Heart right ventricle (tissue), 16 donors: ENCODE measurements around the gene NOP9. TPM values are rescaled to one million over a fixed set of nuclear protein-coding genes. Genes with fewer than 3 reads are reported as not detected.

Source experiments
- ATAC-seq, 8 donors: fragments of 200-7000 bp; cut with Tn5 transposase; one replicate each; pipeline ENCODE4 v1.9.1; 2020; ENCODE audit warnings: mild to moderate bottlenecking in 8 of 8, moderate library complexity in 8 of 8, moderate number of reproducible peaks in 1 of 8
- DNase-seq, 2 donors: peaks; one replicate each; pipeline ENCODE4 v3.0.0-alpha.2; 2020
- H3K27ac ChIP-seq, 10 donors: fragments of 200-600 bp; sonication (generic) in 2 of 10; one replicate each; pipeline versions ENCODE4 v1.5.0 to v1.8.0; 2020 to 2022; ENCODE audit warnings: mild to moderate bottlenecking in 3 of 10
- H3K27me3 ChIP-seq, 7 donors: fragments of 200-600 bp; one replicate each; pipeline ENCODE4 v1.8.0; 2021 to 2022; ENCODE audit warnings: mild to moderate bottlenecking in 2 of 7
- H3K36me3 ChIP-seq, 9 donors: fragments of 200-600 bp; sonication (generic) in 1 of 9; one replicate each; pipeline versions ENCODE4 v1.5.0 to v1.8.0; 2020 to 2022; ENCODE audit warnings: mild to moderate bottlenecking in 2 of 9
- H3K4me1 ChIP-seq, 9 donors: fragments of 200-600 bp; sonication (generic) in 1 of 9; one replicate each; pipeline versions ENCODE4 v1.5.0 to v1.8.0; 2020 to 2022; ENCODE audit warnings: mild to moderate bottlenecking in 4 of 9
- H3K4me3 ChIP-seq, 10 donors: fragments of 200-600 bp; sonication (generic) in 2 of 10; one replicate each; pipeline versions ENCODE4 v1.5.0 to v1.8.0; 2020 to 2022; ENCODE audit warnings: mild to moderate bottlenecking in 7 of 10, moderate library complexity in 2 of 10
- H3K9me3 ChIP-seq, 11 donors: fragments of 200-600 bp in 10 of 11; sonication (generic) in 2 of 11; one replicate each; pipeline versions ENCODE4 v1.5.0 to v1.8.0; 2013 to 2022; ENCODE audit warnings: mild to moderate bottlenecking in 2 of 11, control low read depth in 1 of 11, moderate library complexity in 1 of 11
- WGBS, 2 donors: extraction: QIAGEN DNeasy Blood & Tissue Kit; methylation state at CpG; one replicate each; pipeline ENCODE4 v1.1.7; 2013; ENCODE audit warnings: inconsistent platforms in 1 of 2; 5-methylcytosine and 5-hydroxymethylcytosine counted together
- intact Hi-C, 10 donors: fragments of 100-400 bp; cut with DNase I; formaldehyde crosslinking; loops; one replicate each; pipeline versions ENCODE4 v1.11.1 to v1.14.2; 2022
- polyA plus RNA-seq, 2 donors: library from polyadenylated mRNA; stranded (reverse); fragments of 200-250 nt; gene quantifications; one replicate each; pipeline ENCODE4 v1.2.3, GENCODE V29; 2013
- total RNA-seq, 10 donors: library from RNA; stranded (reverse); fragmentation: NEBNext Ultra II Directional in 3 of 10; extraction: Animal tissue kit (Norgen Biotek cat#: 25700) in 3 of 10; gene quantifications; one replicate each; pipeline versions ENCODE4 v1.2.1 to v1.2.4, GENCODE V29; 2021 to 2023
- TF ChIP-seq, protein P1 (sequence below), 9 donors: fragments of 200-600 bp; sonication (generic) in 2 of 9; IDR thresholded peaks; one replicate each; pipeline versions ENCODE4 v1.5.0 to v1.8.0; 2021 to 2022; ENCODE audit warnings: antibody characterized with exemption in 9 of 9, mild to moderate bottlenecking in 5 of 9, moderate library complexity in 1 of 9
- donor health status: Arrhythmogenic right ventricular cardiomyopathy.
- donor health status: ischemic (EF 13 %, LVEDD 7.1; RV severe dilation, severe dysfunction).
- donor health status: healthy with polysubstance abuse.
- donor health status: DM: no; HTN: yes; CAD: no.
- donor health status: DM: no; HTN: no; CAD: no.
- donor health status: ischemic (EF 25% LVEDD 6.9; RV normal size, moderate dysfunction).
- donor health status: ischemic (EF 25% LVEDD 5.7; RV mildly dilated, moderate dysfunction).
- donor health status: healthy.
- donor health status: DM: yes; HTN: yes; CAD: no.
- donor health status: Ischemic cardiomyopathy.
- donor health status: ischemic (EF 35%, LVEDD 5.7; RV mildly dilated, moderate dysfunction).
- donor health status: nonischemic (EF 11% LVEDD 7.7; RV severe dilation, severe dysfunction).
- donor health status: DM: yes; HTN: yes; CAD: no.
- donor health status: PGD.
- donor health status: ischemic (EF 29% LVEDD 5.4; RV normal size, mild dysfunction).
- donor health status: nonischemic (EF 23%, LVEDD 6.1; RV moderate dilation, normal function).

The NOP9 gene
- total and polyA plus RNA-seq, 12 donors: 10.7 to 31.9 (median 26.4) TPM

DNA sequence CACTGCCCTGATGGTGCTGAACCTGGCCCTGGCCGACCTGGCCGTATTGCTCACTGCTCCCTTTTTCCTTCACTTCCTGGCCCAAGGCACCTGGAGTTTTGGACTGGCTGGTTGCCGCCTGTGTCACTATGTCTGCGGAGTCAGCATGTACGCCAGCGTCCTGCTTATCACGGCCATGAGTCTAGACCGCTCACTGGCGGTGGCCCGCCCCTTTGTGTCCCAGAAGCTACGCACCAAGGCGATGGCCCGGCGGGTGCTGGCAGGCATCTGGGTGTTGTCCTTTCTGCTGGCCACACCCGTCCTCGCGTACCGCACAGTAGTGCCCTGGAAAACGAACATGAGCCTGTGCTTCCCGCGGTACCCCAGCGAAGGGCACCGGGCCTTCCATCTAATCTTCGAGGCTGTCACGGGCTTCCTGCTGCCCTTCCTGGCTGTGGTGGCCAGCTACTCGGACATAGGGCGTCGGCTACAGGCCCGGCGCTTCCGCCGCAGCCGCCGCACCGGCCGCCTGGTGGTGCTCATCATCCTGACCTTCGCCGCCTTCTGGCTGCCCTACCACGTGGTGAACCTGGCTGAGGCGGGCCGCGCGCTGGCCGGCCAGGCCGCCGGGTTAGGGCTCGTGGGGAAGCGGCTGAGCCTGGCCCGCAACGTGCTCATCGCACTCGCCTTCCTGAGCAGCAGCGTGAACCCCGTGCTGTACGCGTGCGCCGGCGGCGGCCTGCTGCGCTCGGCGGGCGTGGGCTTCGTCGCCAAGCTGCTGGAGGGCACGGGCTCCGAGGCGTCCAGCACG is 16.4 kb downstream of the NOP9 start:
- TF ChIP-seq, protein P1, sequence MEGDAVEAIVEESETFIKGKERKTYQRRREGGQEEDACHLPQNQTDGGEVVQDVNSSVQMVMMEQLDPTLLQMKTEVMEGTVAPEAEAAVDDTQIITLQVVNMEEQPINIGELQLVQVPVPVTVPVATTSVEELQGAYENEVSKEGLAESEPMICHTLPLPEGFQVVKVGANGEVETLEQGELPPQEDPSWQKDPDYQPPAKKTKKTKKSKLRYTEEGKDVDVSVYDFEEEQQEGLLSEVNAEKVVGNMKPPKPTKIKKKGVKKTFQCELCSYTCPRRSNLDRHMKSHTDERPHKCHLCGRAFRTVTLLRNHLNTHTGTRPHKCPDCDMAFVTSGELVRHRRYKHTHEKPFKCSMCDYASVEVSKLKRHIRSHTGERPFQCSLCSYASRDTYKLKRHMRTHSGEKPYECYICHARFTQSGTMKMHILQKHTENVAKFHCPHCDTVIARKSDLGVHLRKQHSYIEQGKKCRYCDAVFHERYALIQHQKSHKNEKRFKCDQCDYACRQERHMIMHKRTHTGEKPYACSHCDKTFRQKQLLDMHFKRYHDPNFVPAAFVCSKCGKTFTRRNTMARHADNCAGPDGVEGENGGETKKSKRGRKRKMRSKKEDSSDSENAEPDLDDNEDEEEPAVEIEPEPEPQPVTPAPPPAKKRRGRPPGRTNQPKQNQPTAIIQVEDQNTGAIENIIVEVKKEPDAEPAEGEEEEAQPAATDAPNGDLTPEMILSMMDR (IDR thresholded peaks at IDR 0.05): peak in 7 of 9 donors; percentile 27 to 63 (median 42)

DNA sequence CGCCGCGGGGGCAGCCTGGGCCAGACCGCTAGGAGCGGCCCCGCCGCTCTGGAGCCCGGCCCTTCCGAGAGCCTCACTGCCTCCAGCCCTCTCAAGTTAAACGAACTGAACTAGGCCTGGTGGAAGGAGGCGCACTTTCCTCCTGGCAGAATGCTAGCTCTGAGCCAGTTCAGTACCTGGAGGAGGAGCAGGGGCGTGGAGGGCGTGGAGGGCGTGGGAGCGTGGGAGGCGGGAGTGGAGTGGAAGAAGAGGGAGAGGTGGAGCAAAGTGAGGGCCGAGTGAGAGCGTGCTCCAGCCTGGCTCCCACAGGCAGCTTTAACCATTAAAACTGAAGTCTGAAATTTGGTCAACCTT is 16.9 kb downstream of the NOP9 start:
- peak overlapping the region in 8 of 10 donors; percentile 50 to 88 (median 74) for H3K27ac ChIP-seq
- peaks cover 0 to 38% (median 4%) of the 10 kb centered on the region in 7 donors for H3K27me3 ChIP-seq
- H3K4me1 ChIP-seq: peaks cover 11 to 76% (median 55%) of the 10 kb centered on the region in 9 donors

More for the DNA sequence above, 16.4 kb downstream of the NOP9 start:
- ATAC-seq: peak; percentile 53 to 76 (median 66)
- H3K4me3 ChIP-seq: peak overlapping the region in 5 of 10 donors; percentile 6 to 36 (median 20)
- intact Hi-C loops: loop anchor here in 1 of 10 donors (5.0 kb wide), 1 partner anchor 121 kb away; no protein-coding TSS in a partner anchor
- H3K27me3 ChIP-seq: peaks cover 0 to 38% (median 4%) of the 10 kb centered on the region in 7 donors
- peak overlapping the region in 9 of 10 donors; percentile 50 to 88 (median 72) for H3K27ac ChIP-seq
- peaks cover 0 to 34% (median 0%) of the 10 kb centered on the region in 9 donors for H3K36me3 ChIP-seq
- WGBS, 2 donors: 32 to 33% methylated on average over 64 to 70 of the region's 70 CpGs
- no peaks in the 10 kb centered on the region for H3K9me3 ChIP-seq
- DNase-seq: peak; percentile 56 to 67
- H3K4me1 ChIP-seq: peaks cover 11 to 82% (median 61%) of the 10 kb centered on the region in 9 donors

DNA sequence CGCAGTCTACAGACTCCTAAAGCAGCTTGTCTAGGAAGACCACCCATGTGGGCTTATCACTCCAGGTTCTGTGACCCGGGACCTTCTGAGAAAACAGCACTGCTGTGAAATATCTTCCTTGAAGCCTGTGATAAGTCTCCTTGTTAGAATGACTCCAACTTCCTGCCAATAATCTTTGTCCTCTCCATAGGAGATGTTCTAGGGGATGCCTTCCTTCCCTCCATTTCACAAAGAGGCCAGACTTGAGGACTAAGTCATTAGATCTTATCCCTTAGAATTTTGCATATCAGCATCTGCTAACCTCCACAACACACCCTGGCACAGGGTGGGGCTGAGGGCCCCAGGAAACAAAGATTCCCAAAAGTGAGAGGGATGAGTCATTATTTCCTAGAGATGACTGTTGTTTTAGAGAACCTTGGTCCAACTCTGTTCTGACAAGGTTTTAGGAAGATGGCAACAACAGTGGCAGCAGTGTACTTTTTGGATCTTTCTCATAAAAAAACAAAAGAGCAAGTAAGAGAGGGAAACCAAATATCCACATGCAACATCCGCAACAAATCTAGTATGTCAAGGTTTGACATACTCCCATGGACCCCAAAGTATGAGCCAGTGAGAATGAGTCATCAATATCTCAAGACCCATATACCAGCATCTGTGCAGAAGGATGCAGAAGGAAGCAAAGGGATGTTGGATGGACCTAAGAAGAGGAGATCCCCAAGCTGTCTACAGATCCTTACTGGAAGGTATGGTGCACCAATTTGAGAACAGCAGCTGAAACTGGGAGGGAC is 17.7 kb downstream of the NOP9 start:
- intact Hi-C loops: loop anchor here in 1 of 10 donors (5.0 kb wide), 1 partner anchor 120 kb away; no protein-coding TSS in a partner anchor
- 75 to 81% methylated on average over 3 of the region's 3 CpGs for WGBS, 2 donors
- TF ChIP-seq, protein P1 (IDR thresholded peaks at IDR 0.05): no peak
- H3K27ac ChIP-seq: peak overlapping the region in 2 of 10 donors; percentile 82 to 88
- ATAC-seq (no peak), DNase-seq (no peak)
- H3K4me3 ChIP-seq: no peak overlapping the region
- H3K9me3 ChIP-seq: no peaks in the 10 kb centered on the region
- peaks cover 0 to 48% (median 0%) of the 10 kb centered on the region in 9 donors for H3K36me3 ChIP-seq
- peaks cover 0 to 38% (median 4%) of the 10 kb centered on the region in 7 donors for H3K27me3 ChIP-seq
- H3K4me1 ChIP-seq: peaks cover 11 to 68% (median 47%) of the 10 kb centered on the region in 9 donors

More for the DNA sequence above, 16.9 kb downstream of the NOP9 start:
- DNase-seq (no peak), ATAC-seq (peak in 5 of 8 donors; percentile 1 to 12 (median 3))
- peak overlapping the region in 3 of 10 donors; percentile 20 to 21 (median 20) for H3K4me3 ChIP-seq
- peaks cover 0 to 40% (median 0%) of the 10 kb centered on the region in 9 donors for H3K36me3 ChIP-seq
- no peaks in the 10 kb centered on the region for H3K9me3 ChIP-seq
- TF ChIP-seq, protein P1 (IDR thresholded peaks at IDR 0.05): no peak
- 44 to 52% methylated on average over 18 of the region's 18 CpGs for WGBS, 2 donors
- intact Hi-C loops: loop anchor here in 1 of 10 donors (5.0 kb wide), 1 partner anchor 121 kb away; no protein-coding TSS in a partner anchor
